Pons (tissue), 1 donor: Measurements from ENCODE around the gene CCDC33.

ENCODE experiments used
- DNase-seq: peaks from one replicate; pipeline ENCODE4 v3.0.0-alpha.2; 2016; ENCODE audit warnings: low spot score

The CCDC33 gene

DNA sequence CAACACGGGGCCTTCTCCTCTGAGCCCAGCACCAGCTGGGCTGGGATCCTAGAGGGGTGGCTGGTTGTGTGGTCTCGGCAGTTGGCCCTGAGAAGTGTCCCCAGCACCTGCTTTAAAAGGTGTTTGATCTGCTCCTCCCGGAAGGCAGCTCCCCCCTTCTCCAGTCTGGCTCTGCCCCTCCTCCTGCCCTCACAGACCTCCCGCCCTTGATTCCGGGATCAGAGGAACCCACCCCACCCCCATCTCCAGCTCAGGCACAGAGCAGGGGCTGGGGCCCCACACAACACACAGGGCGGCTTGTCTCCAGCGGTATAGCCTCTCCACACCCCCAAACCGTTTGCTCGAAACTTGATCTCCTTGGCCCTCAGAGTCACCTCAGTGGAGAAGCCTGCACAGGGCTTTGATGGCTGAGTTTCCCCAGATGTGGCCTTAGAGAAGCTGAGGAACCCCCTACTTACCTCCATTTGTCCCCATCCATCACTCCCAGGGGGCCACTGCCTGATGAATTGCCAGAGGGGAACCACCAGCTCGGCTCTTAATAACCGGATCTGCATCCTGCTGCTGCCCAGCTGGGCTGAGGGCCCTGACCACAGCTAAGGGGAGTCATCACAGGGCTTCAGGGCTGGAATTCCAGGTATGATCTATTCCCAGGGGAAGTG lies 27.1 kb upstream of the CCDC33 start:
- no peak for DNase-seq

DNA sequence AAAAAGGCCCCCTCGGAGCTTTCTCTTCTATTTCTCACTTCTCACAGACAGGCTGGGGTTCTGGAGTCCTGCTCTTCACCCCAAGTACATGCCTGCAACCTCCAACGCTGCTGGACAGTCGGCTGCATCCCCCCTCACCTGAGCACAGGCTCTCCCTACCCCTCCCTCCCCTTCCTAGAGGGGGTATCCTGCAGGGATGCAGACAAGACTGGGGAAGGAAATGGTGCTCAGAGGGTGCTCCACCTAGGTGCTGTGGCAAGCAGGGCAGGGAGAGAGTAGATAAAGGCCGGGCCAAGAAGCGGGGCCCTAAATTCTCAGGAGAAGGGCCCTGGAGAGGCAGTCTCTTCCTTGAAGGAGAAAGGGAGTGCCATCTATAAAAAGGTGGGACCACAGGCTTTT lies 26.6 kb upstream of the CCDC33 start:
- no peak for DNase-seq

DNA sequence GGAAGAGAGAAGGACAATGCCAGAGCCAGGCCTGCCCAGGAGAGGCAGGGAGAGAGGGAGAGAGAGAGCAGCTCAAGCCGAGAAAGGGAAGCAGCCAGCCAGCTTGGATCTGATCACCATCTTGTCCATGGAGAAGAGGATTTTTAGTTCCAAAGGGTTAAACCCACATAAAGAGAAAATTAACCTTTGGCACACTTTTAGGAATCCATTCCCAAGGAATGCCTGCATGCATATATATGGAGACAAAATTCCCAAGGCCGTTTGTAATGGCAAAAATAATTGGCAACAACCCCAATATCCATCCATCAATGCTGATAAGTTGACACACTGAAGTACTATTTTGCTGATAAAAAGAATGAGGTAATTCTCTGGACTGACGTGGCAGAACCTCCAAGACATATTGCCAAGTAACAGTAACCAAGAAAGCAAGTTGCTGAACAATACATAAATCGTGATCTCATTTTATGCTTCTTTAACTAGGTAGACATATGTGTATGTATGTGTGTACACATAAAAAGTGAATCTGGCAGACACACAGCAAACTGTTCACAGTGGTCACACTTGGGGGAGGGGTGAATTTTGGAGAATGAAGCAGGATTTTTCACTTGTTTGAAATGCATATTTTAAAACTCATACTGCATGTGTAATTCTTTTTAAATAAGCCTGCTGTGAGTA lies 26.0 kb upstream of the CCDC33 start:
- DNase-seq, result no peak

DNA sequence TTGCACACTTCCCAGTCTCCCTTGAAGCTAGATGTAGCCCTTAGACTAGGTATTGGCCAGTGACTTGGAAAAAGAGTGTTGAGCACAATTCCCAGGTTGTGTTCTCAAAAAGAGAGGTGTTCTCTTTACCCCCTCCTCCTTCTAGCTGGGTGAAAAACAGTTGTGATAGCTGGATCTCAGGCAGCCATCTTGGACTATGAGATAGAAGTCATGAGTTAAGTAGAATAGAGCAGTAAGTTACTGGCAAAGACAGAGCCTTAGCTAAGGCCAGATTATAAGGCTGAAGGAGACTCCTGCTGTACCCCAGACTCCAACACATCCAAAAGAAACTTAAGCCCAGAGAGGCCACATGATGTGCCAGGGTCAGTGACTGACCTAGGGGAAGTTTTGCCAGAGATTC lies 25.4 kb upstream of the CCDC33 start:
- DNase-seq, result no peak

DNA sequence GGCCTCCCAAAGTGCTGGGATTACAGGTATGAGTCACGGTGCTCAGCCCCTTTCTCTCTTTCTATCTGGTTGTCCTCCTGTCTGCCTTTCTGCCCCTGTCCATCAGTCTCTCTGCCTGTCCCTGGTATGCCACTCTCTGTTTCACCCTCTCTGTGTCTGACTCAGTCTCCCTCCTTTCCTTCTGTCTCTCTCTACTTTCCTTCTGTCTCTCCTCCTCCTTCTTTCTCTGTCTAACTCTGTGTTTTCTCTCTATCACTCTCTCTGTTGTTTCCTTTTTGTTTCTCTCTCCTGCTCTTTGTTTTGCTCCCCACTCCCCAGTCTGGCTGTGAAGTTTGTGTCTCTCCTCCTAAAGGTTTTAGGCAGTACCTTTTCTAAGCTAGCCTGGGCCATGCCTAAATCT lies 24.5 kb upstream of the CCDC33 start:
- DNase-seq, result no peak

DNA sequence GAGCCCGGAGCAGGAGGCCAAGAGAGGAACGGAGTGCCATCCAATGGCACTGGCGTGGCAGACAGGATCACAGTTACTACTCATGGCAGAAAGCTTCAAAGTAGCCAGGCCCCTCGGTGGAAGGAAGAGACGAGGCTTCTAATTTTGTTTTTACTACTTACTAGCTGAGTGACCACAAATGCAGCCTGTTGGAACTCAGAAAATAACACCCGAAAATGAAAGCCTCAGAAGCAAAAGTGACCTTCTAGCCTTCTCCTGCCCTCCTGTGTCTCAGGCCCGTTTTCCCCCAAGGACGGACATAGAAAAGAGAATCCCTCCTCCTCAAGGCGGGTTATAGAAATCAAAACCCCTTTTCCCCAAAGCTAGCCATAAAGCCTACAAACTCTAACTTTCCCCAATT lies 23.6 kb upstream of the CCDC33 start:
- no peak for DNase-seq

DNA sequence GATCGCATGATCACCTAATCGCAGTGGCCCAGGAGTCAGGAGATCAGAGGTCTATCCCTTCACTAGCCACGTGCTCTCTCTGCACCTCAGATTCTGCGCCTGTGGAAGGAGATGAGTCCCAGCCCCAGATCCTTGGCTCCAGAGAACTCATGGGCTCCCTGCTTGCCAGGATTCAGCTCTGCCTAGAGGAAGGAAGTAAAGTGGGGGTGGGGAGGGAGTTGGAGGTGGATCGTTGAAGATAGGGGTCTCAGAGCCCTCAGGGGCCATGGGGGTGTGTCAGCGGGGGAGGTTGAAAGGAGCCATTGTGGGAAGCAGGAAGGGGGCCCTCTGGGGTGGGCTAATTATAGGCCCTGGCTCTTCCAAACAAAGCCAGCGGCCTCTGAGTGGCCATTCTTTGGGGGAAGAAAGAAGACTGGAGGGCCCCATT lies 22.3 kb upstream of the CCDC33 start:
- no peak for DNase-seq

DNA sequence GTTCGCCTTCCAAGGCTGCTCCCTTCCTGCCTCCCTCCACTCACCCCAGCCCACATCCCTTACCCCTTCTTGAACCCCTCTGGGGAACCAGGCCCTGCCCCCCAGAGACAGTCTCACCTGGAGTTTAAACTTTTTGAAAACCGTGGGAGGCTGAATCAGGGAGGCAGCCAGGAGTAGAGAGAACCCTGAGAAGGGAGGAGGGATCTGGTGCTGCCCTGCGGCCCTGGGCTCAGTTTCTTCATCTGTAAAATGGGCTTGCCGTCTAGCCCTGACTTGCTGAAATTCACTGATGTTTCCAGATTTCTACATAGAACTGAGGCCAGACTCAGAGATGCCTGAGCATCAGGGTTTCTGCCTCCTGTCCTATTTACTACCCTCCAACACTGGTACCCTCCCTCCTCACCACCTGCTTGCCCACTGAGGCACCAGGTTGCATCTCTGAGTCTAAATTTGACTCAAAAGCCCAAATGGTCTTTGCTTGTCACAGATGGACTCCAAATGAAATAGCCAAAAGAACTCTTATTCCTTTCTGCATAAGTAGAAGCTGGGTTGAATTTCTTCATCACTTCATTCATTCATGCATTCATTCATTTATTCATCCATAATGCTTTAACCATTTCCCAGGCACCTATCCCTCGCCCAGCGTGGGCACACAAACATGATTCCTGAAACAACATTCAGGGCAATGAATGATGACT lies 21.7 kb upstream of the CCDC33 start:
- DNase-seq, result no peak

DNA sequence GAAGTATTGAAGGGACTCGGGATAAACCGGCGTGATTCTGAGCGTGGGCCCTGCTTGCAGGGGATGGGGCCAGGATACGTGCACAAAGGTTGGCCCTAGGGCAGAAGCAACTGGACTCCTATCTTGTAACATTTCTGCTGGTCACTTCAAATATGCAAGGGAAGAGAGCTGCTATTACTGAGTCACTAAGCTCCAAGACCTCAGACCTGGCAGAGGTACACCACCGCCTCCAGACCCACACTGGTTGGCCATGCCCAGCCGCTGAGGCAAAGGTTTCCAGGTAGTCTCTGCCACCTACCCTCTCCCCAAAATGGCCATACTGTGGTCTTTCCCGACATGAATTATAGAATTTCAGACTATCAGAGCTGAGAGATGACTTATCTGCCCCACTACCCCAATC lies 20.2 kb upstream of the CCDC33 start:
- no peak for DNase-seq

DNA sequence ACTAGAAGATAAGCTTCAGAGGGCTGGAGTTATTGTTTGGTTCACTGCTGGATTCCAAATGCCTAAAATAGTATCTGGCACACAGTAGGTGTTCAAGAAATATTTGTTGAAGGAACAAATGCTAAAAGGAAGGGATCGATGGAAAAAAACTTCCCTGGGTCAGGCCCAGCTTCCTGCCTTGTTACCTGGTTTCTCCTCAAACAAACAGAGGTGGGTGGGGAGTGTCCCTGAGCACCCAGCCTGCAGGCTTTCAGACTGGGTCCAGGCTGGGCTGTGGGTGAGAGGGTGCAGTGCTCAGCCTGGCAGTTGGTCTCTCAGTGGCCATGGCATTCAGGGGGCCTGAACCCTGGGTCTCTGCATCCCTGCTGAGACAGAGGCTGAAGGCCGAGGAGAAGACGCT lies 19.2 kb upstream of the CCDC33 start:
- no peak for DNase-seq

DNA sequence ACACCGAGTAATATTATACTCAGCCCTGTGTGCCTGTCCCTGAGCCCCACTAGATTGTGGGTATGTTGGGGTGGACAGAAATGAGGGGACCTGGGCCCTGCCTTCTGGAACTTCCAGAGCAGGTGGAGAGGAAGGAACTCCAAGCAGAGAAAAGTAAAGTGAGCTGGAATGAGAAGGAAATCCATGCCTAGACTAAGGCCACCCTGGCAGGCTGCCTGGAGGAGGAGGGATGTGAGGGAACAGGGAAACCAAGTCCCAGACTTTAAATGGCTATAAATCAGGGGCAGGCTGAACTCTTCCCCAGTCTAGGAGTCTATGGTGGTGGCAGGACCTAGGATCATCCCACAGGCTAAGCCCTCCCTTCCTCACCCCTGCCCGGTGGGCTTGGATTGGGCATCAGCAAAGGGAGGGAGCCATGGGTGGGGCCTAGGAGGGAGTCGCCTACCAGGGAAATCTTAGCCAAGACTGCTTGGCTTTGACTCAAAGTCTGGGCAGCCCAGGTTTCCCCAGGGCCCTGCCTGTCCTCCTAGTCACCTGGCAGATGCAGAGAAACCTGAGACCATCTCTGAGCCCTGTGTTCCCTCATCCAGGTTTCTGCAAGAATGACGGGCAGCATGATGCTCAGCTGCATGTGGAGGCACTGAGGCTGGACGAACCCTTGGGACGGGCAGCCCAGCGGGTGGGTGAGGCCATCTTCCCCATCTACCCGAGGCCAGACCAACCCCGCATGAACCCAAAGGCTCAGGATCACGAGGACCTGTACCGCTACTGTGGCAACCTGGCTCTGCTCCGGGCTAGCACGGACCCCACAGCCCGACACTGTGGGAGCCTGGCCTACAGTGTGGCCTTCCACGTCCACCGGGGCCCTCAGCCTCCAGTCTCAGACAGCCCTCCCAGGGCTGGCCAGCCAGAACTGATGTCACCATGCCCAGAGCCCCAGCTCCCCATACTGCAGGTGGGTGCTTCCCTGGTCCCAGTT lies 17.9 kb upstream of the CCDC33 start:
- no peak for DNase-seq

DNA sequence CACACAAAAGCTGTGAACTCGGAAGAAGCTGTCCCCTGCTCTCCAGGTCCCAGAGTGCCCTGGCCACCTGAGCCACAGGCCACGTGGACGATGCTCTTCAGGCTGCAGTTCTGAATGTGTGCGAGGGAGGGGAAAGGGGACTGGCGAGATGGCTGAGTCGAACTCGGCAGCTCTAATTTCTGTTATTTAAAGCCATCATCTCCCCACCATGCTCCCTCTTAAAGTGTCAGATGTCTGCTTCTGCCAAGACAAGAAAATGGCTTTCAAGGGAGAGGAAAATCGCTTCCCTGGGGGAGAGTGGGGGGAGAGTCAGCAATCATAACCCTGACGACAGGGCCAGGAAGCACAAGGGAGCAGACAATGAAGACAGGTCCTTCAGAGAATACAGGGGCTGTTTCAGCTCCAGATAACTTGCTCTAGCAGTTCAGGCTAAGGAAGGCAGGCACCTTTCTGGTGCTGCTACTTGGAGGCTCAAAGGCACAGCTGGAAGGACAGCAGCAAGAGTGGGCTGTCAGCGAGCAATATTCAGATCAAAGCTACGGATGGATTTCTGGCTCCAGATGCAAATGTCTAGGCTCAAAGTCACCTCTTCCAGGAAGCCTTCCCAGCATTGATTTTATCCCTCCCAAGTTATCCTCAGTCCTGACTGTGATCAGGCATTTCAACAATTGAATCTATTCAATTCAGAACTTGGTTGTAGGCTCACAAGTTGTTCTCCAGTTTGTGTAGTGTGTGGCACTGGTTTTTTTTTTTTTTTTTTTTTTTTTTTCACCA lies 15.5 kb upstream of the CCDC33 start:
- DNase-seq, result no peak

DNA sequence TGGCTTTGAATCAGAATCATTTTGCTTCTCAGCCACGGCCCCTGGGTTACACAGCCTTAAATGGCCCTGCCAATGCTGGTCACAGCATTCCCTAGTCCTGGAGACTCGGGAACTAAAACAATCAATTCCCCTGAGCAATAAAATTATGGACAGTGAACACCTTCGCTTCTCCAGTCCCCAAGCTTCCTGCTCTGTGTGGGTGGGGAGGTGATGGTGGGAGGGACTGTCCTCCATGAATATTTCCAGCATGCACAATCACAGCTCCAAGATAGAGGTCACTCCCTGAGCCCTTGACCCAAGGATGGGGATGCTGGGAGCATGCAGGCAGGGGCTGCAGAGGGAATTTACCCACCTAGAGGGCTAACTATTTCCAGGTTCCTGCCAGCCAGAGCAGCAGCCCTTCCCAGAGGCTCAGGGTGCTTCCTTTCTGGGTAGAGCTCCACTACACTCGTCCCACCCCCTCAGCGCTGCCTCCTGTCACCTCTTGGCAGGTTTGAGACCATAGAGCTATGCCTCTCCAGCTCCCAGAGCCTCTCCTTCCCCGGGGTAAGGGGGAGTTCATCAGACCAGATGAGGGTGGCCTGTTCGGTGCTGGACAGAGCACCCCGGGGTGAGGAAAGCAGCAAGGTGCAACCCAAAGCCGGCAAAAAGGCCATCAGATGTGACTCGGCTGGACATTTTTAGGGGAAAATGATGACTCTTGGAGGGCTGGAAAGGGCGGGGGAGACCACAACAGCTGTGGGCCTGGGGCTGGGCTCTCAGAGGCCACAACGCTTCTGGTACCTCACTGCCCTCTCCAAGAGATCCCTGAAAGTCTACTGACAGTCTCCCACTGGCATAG lies 14.5 kb upstream of the CCDC33 start:
- no peak for DNase-seq

DNA sequence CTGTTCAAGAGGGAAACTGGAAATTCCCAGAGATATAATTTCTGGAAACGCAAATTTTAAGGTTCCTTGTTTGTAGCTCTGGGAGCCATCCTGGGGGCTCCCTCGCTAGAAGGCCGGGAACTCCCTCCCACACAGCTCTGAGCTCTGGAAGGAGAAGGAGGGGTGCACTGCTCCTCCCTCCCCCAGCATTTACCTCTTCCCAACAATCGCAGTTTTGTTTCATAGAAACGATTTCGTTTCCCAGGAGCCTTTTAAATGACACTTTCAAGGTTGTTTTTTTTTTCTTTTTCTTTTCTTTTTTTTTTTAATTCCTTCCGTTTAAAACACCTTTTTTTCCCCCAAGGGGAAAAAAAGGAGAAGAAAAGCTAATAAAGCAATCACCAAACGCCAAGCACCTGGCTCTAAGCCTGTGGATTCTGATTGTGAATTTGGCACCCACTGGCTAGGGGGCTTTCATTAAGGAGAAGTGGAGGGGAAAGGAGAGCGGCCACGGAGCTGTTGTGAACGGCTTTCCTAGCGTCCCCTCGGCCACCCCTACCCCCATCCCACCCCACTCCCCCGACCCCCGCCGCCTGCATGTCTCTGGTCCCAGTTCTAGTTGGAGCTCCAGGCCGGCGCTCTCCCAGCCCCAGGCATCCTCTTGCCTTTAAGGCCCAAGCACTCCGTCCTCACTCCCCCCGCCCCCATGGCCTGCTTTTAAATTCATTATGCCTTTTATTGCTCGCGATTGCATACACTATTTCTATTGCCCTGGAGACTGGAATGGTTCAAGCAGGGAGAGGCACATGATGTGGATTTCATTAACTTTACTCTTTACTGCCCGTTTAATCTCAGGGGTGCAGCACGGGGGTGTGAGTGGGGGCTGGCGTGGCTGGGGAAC lies 13.6 kb upstream of the CCDC33 start:
- DNase-seq, result no peak

DNA sequence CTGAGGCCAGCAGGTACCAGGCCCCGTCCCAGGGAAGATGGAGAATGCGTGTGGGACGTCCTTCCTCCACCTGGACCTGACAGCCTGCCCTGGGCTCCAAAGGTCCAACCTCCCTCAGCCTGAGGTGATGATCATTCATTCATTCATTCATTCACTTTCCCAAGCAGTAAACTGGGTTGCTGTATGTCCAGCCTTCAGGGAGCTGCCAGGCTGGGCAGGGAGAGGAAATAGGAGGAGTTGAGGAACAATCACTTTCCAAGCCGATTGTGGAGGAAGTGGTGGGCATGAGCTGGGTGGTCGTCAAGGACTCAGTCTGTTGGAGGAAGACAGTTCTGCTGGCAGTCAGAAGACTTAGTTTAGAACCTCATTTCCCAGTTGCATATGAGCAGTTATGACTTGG lies 10.2 kb upstream of the CCDC33 start:
- no peak for DNase-seq

DNA sequence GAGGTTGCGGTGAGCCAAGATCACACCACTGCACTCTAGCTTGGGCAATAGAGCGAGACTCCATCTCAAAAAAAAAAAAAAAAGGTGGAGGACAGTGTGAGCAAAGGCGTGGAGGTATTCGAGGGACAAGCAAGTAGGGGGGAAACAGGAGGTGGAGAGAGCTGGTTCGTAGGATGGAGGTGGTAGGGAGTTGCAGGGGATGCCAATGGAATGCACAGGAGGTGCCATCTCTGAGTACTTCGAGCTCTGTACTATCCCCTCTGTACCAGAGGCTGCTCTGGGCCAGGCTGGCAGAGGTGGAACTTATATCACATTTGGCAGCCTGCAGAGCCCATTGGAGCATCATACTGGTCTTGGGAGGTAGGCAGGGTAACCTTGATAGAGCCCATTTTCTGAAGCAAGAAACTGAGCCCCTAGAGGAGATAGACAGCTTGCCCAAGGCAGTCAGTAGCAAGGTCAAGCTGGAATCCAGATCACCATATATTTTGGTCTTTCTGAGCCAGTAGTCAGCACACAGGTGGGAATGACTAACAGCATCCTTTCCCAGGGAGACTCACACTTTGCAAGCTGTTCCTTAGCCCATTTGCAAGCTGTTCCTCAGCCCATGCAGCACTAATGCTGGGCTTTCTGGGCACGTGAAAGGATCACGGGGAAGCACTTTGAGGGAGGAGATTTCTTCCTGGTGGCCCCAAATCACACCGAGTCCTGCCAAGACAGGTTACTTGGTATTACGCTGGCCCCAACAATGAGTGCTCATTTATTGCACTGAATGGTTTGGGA lies 9.2 kb upstream of the CCDC33 start:
- DNase-seq, result no peak

DNA sequence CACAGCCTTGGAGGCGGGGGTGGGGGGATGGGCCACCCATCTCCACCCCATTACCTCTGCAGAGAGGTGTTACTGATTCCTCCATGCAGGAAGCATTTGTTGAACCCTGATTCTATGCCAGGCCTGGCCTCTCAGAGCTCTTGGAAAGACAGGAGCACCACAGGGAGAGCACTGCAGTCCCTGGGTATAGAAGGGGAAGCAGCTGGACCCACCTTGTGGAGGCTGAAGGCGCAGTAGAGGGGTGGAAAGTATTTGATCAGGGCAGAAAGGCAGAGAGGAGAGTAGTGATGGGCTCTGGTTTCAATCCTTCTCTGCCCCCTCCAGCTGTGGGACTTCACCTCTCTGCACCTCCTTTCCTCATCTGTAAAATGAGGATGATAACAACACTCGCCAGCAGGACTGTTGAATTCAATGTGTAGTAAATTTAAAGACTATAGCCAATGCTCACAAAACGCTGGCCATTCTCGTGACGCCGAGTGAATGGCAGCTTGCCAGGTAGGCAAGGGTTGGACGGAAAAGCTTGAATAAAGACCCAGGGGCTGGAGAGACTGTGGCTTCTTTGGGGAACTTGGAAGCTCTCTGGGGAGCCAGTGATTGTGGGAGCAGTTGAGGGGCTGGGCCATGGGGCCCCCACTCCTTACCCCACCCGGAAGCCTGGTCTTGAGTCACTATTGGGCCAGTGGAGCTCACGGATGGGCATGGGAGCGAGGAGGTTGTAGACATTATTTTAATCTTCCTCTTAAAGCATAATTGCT lies 8.0 kb upstream of the CCDC33 start:
- no peak for DNase-seq

DNA sequence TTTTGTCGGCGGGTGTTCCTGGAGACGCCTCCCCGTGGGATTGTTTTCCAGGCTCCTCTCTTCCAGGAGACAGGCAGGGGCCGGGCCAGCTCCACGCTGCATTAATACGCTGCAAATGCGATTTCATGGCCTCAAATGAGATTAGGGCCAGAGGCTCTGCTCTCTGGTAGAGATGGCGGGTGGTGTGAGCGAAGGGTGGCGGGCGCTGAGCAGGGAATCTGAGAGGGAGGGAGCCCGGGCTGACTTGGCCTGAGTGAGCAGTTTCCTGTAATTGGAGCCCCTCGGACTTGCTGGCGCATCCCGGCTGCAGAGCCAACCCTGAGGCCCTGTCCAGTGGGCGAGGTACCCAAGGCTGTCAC lies 7.4 kb upstream of the CCDC33 start:
- no peak for DNase-seq
